HG02973 (cell line): Measurements from ENCODE around the gene DEAF1.

ENCODE experiments used
- ATAC-seq: cut with Tn5 transposase; IDR thresholded peaks from one replicate; pipeline ENCODE4 v1.9.1; 2021; ENCODE audit warnings: moderate library complexity; ENCODE audit not compliant: unreplicated experiment

Gene DEAF1

DNA sequence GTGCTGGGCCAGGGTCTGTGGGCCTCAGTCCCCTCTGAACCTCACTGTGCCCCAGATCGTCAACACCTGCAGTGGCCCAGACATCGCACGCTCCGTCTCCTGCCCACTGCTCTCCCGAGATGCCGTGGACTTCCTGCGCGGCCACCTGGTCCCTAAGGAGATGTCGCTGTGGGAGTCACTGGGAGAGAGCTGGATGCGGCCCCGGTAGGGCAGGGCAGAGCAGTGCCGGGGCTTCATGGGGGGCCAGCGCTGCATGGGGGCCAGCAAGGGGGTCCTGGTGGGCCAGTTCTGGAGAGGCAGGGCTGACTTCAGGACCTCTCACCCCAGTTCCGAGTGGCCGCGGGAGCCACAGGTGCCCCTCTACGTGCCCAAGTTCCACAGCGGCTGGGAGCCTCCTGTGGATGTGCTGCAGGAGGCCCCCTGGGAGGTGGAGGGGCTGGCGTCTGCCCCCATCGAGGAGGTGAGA lies 27.4 kb upstream of the DEAF1 start:
- ATAC-seq, result no peak

DNA sequence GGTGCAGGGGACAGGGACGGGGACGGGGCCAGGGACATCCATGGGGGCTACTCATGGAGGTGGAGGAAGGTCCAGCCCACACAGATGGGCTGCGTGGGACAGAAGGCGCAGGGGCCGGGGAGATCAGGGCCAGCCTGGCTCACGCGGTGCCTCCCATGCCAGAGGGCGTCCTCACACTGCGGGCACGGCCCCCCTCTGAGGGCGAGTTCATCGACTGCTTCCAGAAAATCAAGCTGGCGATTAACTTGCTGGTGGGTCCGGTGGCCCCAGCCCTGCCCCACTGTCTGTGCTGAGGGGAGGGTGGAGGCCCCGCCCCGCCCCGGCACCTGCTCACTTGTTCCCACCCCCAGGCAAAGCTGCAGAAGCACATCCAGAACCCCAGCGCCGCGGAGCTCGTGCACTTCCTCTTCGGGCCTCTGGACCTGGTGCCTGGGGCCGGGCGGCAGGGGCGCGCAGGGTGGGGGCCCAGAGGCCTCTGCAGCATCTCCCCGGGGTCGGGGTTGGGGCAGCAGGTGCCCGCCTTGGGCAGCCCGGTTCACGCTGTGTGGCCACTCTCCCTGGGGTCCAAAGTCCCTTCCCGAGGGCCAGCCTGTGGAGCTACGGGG lies 26.8 kb upstream of the DEAF1 start:
- ATAC-seq, result no peak

DNA sequence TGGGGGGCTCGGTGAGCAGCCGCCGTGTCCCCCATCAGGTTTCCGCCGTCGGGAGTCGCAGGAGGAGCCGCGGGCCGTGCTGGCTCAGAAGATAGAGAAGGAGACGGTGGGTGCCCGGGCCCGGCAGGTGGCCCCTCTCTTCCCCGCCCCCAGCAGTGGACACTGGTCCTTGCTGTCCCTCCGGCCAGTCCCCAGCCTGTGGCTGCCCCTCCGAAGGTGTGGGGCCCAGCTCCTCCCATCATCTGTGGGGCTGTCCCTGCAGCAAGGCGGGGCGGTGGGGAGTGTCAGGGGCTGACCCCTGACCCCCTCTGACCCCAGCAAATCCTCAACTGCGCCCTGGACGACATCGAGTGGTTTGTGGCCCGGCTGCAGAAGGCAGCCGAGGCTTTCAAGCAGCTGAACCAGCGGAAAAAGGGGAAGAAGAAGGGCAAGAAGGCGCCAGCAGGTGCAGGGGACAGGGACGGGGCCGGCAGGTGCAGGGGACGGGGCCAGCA lies 26.3 kb upstream of the DEAF1 start:
- no peak for ATAC-seq

DNA sequence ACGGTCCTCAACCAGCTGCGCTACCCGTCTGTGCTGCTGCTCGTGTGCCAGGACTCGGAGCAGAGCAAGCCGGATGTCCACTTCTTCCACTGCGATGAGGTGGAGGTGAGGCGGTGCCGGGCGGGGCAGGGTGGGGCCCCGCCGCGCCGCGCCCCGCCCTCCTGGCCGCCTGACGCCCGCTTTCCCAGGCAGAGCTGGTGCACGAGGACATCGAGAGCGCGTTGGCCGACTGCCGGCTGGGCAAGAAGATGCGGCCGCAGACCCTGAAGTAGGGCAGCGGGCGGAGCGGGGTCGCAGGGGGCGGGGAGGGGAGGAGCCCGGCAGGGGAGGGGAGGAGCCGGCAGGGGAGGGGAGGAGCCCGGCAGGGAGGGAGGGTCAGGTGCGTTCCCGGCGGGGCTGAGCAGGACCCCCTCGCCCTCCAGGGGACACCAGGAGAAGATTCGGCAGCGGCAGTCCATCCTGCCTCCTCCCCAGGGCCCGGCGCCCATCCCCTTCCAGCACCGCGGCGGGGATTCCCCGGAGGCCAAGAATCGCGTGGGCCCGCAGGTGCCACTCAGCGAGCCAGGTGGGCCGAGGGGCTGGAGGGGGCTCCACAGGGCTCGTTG lies 25.7 kb upstream of the DEAF1 start:
- ATAC-seq, result no peak

DNA sequence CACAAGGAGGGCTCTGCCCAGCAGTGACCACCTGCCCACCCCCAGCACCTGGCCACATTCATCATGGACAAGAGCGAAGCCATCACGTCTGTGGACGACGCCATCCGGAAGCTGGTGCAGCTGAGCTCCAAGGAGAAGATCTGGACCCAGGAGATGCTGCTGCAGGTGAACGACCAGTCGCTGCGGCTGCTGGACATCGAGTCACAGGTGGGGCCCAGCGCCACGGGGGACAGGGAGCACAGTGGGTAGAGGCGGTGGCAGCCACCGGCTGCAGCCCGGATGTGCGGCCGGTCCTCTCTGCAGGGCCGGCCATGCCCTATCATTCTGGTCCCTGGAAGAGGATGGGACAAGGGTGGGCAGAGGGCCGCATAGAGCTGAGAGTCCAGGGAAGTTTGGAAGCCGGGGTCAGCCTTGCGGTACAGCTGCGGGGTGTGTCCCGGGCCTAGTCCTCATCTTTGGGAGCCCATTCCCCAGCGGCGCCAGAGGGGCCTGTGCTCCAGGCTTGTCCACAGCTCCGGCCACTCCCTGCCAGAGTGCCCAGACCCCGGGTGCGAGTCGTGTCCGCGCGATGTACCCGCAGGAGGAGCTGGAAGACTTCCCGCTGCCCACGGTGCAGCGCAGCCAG lies 25.1 kb upstream of the DEAF1 start:
- ATAC-seq, result no peak

DNA sequence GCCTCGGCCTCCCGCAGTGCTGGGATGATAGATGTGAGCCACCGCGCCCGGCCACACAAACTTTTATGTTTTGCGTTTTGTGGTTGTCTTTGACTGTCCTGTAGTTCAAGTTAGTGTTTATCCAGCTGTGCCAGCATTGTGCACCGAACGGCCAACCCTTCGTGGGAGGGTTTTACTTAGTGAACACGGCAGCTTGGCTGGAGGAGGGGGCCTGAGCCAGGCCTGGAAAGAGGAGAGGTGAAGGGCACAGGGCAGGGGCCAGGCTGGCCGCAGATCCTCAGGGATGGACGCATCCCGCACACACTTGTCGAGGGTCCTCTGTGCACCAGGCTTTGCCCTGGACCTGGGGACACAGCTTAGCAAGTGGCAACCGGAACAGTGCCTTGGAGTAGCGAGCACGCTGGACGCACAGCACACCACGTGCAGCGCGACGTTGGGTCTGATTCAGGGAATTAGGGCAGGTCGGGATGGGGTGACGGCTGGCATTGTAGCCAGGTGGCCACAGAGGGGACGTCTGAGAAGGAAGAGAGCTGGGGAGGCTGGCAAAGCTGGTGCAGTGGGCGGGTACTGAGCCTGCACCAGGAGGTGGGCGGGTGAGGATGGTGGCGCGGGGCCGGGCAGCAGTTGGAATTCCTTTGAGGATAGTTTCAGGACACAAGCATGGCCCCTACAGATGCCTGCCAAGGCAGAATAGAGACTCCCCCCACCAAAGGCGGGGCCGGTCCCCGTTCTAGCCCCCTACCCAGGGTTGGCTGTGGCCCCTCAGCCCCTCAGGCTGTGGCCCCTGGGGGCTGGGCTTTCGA lies 24.4 kb upstream of the DEAF1 start:
- ATAC-seq, result no peak

DNA sequence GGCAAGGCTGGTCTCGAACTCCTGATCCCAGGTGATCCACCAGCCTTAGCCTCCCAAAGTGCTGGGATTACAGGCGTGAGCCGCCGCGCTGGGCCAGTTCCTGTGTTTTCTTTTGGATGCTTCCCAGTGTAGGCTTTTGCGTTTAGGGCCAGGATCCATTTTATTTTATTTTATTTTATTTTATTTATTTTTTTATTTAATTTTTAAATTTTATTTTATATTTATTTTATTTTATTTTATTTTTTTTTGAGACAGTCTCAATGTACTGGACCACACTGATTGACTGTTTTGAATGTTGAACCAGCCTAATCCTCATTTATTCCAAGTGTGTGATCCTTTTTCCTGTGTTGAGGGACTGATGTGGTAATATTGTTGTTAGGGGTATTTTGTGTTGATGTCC lies 19.4 kb upstream of the DEAF1 start:
- ATAC-seq, result no peak

DNA sequence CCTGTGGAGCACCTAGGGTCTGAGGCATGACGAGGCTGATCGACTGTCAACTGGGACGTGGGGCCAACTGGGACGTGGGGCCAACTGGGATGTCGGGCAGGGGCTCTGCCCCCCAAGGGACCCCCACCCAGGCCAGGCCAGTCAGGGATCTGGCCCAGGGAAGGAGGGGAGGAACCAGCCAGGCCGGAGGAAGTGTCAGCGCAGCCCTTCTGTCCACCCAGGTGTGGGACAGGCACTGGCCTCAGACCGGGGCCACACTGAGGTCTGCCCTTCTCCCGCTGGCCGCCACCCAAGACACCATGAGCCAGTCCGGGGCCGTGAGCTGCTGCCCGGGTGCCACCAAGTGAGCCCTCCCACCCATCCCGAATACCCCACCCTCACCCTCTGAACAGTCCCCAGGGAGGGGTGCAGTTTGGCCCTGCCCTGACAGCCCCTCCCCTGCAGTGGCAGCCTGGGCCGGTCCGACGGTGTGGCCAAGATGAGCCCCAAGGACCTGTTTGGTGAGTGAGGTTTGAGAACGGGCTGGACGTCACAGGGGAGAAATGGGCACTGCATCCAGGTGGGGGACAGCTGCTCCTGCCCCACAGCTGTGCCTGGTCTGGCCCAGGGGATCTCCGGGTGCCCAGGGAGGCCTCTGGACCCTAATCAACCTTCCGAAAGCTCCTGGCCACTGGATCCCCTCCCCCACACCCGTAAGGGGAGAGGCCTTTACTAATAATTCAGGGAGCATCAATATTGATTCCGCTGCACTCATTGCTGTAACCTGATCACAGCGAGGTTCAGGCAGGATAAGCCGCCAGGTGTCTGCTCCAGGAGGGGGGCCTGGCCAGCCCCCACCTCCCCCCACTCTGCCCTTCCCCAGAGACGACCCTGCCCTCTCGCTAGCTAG lies 14.3 kb upstream of the DEAF1 start:
- no peak for ATAC-seq

DNA sequence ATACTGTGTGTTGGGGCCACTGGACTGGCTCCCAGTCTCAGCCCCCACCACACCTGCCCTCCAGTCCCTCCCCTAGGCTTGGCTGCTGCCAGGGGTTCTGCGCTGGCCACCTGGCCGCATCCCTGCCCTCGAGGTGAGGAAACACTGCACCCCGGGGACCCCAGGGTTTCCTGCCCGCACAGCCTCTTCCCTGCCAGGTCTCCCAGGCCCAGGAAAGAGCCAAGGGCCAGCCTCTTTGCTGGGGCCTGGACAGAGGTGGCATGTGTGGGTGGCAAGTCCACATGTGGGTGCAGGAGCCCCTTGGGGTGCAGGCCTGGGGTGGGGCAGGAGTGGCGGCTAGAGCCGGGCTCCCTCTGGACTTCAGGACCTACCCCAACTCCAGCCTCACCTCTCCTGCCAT lies 13.5 kb upstream of the DEAF1 start:
- ATAC-seq, result no peak

DNA sequence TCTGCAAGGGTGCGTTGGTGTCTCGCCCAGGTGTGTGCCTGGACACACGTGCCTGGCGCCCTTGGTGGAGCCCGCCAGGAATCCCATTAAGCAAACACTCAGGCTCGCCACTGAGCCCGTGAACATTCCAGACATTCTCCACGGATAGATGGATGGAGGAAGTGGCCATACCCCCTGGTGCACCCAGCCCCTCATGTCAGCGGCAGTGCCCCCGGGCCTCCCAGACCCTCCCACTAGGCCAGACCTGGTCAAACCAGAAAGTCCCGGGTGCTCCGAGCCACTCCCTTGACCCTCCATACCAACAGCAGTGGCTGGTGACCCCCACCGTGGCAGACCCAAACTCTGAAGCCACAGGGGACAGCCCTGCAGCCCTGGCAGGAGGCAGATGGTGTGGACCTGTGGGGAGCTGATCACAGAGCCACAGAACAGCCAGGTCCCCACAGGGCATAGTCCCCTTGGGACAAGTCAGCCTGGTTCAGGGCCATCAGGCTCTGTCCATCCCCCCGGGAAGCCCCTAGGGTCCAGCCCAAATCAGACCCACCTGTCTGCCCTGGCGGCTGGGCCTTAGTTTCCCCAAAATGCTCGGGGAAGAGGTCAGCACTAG lies 12.9 kb upstream of the DEAF1 start:
- no peak for ATAC-seq

DNA sequence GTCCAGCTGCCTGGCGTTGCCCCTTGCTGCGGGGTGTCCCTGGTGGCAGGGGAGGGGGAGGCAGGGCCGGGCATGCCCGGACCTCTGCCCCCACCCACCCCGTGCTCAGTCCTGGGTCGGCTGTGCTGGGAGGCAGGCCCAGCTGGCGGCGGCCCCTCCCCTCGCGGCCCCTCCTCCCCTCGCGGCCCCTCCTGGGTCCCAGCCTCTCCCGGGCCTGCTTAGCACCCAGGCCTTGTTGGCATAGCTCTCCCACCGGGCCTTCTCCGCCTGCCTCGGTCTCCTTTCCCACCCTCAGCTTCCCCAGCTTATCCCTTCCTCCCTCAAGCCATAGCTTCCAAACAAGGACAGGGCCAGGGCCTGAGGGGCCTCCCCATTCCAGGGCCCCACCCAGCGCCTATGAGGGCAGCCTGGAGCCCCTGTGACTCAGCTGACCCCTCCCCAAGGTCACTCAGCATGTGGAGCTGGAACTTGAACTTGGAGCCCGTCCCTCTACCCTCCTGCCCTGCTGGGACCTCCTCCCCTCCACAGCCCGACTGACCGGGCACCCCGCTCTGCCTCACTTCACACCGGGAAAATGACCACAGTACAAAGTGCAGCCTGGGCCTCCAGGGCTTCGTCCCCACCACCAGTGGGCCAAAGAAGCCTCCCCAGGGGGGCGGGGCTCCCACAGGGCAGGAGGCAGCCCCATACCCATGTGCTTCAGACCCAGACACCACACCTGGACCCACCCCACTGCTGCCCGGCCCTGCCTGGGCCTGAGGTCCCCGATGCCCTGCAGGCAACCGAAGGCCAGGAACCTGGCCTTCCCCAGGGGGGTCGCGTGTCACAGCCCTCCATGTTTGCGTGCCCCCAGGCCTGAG lies 12.2 kb upstream of the DEAF1 start:
- ATAC-seq, result no peak

DNA sequence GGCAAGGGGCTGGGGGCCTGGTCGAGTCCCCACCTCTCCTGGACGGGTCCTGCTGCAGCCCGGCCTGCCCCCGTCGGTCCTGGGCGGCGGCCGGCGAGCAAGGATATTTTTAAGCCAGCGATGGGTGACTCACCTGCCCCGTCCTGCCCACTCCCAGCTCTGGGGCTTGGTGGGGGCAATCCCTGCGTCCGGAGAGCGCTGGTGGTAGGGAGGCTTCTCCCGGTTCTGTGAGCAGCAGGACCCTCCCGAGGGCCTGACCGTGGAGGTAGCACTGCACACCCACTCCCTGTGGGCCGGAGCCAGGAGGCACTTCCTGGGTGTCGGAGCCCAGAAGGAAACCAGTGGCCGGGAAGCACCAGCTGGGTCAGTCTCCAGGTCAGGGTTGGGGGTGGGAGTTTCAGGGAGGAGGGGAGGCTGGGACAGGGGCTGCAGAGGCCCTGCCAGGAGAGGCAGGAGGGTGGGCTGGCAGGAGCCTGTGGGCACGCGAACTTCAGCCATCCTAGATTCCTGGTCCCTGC lies 11.5 kb upstream of the DEAF1 start:
- ATAC-seq, result no peak

DNA sequence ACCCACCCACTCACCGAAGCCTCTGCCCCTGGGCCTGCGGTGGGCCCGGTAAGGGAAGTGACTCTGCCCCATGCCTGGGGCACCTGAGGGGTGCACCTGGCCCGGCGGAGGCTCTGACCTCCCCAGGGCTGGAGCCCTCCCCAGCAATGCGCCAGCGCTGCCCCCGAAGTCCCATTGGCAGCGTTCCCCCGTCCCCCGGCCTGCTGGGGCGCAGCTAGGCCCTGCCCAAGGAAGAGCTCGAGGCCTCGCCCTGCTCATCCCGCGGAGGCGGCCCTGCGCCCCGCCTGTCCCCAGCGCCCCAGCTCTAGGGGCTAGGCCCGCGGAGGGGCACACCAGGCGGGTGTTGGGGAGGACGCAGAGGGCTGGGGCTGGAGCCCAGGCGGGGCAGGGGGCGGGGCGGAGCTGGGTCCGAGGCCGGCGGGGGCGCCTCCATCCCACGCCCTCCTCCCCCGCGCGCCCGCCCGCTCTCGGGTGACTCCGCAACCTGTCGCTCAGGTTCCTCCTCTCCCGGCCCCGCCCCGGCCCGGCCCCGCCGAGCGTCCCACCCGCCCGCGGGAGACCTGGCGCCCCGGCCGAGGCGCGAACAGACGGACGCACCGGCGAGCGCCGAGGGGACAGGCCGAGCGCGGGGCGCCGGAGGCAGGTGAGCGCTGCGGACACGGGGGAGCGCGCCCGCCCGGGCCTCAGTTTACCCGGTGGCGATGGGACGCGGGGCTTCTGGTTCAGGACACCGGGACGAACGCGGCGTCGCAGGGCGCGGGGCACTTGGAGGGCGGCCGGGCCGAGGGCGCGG lies 10.8 kb upstream of the DEAF1 start, which contains the start of gene EPS8L2:
Gene EPS8L2 (plus strand): TSS at position 586 of the 793 bp plus-strand sequence. CDS start 3,177 bp downstream, outside the sequence.
- ATAC-seq, result no peak

DNA sequence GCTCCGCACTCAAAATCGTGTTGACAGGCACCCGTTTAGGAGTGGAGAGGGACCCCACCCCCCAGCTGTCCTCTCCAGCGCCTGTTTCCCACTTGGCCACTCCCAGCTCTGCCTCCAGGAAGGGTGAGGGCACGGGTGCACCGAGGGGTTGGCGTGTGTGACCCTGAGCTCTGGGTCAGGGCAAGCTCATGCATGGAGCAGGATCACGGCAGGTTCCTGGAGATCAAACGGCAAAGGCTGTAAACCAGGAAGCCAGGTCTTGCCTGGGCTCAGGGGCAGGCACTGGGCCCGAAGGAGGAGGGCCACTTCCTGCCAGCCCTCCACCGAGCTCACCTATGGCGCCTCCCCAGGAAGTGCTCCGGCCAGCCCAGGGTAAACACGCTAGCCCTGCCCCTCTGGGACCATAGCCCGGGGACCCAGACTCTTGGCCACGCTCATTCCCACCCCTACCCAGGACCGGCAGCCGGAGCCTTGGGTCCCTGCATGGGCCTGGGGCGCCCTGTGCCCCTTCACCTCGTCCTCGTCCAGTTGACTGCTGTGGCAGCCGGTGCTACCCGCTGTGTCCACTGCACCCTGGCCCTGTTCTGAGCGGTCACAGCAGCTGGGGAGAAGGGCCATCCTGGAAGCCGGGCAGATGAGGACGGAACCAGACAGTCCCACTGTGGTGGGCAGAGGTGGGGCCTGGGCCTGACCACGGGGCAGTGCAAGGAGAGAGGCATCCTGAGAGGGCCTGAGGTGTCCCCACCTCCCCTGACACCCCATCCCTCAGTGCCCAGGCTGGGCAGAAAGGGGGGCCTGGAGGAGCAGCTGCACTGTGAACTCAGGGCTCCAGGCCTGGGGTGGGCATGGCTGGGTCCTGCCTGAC lies 10.0 kb upstream of the DEAF1 start:
- no peak for ATAC-seq

DNA sequence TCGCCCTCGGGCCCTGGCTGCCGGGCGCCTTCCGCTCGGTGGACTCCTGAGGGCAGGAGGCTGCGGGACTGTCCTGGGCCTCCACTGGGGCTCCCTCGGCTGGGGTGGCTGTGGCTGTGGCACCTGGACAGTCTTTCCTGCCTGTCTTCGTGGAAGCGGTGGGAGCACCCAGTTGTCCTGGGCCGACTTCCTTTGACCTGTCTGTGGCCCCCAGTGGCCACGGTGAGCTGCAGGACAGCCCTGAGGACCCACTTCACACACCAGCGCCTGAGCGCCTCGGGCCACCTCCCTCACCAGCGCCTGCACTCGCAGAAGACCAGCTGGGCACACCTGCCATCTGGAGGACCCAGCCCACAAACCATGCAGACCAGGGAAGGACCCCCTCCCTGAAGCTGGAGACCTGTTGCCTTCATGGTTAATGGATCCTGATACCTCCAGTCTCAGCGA lies 9.2 kb upstream of the DEAF1 start:
- ATAC-seq, result no peak

DNA sequence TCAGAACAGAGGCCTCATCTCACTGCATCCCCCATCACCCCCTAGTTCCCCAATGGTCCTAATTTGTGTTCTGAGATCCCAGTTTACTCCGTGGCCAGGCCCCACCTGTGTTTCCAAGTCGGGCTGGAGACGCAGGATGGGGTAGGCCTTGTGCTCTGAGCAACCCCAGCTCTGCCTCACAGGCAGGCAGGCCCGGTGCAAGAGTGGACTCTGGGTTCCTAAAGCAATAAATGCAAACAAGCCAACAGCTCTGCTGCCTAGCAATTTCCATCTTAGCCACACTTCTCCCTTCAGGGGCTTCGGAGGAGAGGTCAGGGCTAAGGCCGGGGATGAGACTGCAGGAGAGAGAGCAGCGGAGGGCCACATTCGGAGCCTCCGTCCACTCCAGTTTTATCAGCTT lies 8.5 kb upstream of the DEAF1 start:
- no peak for ATAC-seq
